Activated CD8-positive, alpha-beta memory T cell treated with anti-CD3 and anti-CD28 coated beads for 1 hour (primary cell): ENCODE data around the gene IDH1.
"Not testable (repeated sequence)": the region's sequence is repeated elsewhere in the genome, so short reads cannot be mapped to it uniquely, and the experiment has no call there.

Experiments
- DNase-seq, 2 donors: peaks; one replicate each; pipeline ENCODE4 v3.0.0-alpha.2; 2020; ENCODE audit warnings: low read depth in 1 of 2; ENCODE audit errors: extremely low read depth in 1 of 2

The IDH1 gene

GRCh38 chr2:208222351-208222750 lies 32.5 kb downstream of the IDH1 start:
- no peak for DNase-seq

GRCh38 chr2:208221873-208222272 lies 33.0 kb downstream of the IDH1 start:
- DNase-seq: not testable (repeated sequence)

- DNase-seq: no peak
These were observed 44.0 kb downstream of the IDH1 start for GRCh38 chr2:208210688-208211451.

- no peak for DNase-seq
These were observed 46.4 kb downstream of the IDH1 start for GRCh38 chr2:208208335-208209085.

- no peak for DNase-seq
These were observed 47.1 kb downstream of the IDH1 start for GRCh38 chr2:208207769-208208168.

GRCh38 chr2:208204166-208204565 lies 50.7 kb downstream of the IDH1 start:
- DNase-seq: no peak

- no peak for DNase-seq
These were observed 59.3 kb downstream of the IDH1 start for GRCh38 chr2:208195531-208195930.

- DNase-seq: no peak
These were observed 62.1 kb downstream of the IDH1 start for GRCh38 chr2:208192611-208193236.

GRCh38 chr2:208189810-208190503 lies 64.9 kb downstream of the IDH1 start, which contains the start of gene C2orf80:
C2orf80 (minus strand) TSS chr2:208190030; CDS start chr2:208186986, 3,044 bp downstream.
- no peak for DNase-seq

- no peak for DNase-seq
These were observed 65.6 kb downstream of the IDH1 start for GRCh38 chr2:208189069-208189809.

- no peak for DNase-seq
These were observed 68.0 kb downstream of the IDH1 start for GRCh38 chr2:208186893-208187292.

- no peak for DNase-seq
These were observed 68.4 kb downstream of the IDH1 start for GRCh38 chr2:208186465-208186864.
